GM19043 (cell line): ENCODE measurements around the gene DOLPP1.

Experiments
- ATAC-seq: cut with Tn5 transposase; IDR thresholded peaks from one replicate; pipeline ENCODE4 v1.9.1; 2021; ENCODE audit warnings: low read depth; ENCODE audit not compliant: unreplicated experiment

Gene DOLPP1

GRCh38 chr9:129093602-129094386 lies 12.9 kb downstream of the DOLPP1 start:
- no peak for ATAC-seq

GRCh38 chr9:129094387-129095169 lies 13.7 kb downstream of the DOLPP1 start:
- no peak for ATAC-seq

GRCh38 chr9:129095170-129095667 lies 14.3 kb downstream of the DOLPP1 start:
- no peak for ATAC-seq

- no peak for ATAC-seq
Observed at GRCh38 chr9:129095908-129096307, 15.0 kb downstream of the DOLPP1 start.

GRCh38 chr9:129097671-129098306 lies 16.9 kb downstream of the DOLPP1 start:
- no peak for ATAC-seq

GRCh38 chr9:129098328-129098727 lies 17.4 kb downstream of the DOLPP1 start:
- no peak for ATAC-seq

GRCh38 chr9:129100383-129101169 lies 19.7 kb downstream of the DOLPP1 start:
- ATAC-seq: no peak

GRCh38 chr9:129101279-129101678 lies 20.4 kb downstream of the DOLPP1 start:
- no peak for ATAC-seq

GRCh38 chr9:129102095-129102525 lies 21.2 kb downstream of the DOLPP1 start:
- no peak for ATAC-seq

GRCh38 chr9:129102791-129103594 lies 22.1 kb downstream of the DOLPP1 start:
- ATAC-seq: no peak

GRCh38 chr9:129103595-129103965 lies 22.7 kb downstream of the DOLPP1 start:
- no peak for ATAC-seq

GRCh38 chr9:129104051-129104450 lies 23.1 kb downstream of the DOLPP1 start:
- ATAC-seq: no peak

GRCh38 chr9:129105857-129106694 lies 25.2 kb downstream of the DOLPP1 start:
- ATAC-seq: no peak

- no peak for ATAC-seq
Observed at GRCh38 chr9:129107651-129108050, 26.7 kb downstream of the DOLPP1 start.

GRCh38 chr9:129108083-129108804 lies 27.3 kb downstream of the DOLPP1 start:
- no peak for ATAC-seq

- ATAC-seq: no peak
Observed at GRCh38 chr9:129108805-129109536, 28.1 kb downstream of the DOLPP1 start.

- ATAC-seq: no peak
Observed at GRCh38 chr9:129109537-129109903, 28.6 kb downstream of the DOLPP1 start.
